AG10803 (cell line): ENCODE data around the gene CCDC121.

ENCODE experiments used
- DNase-seq: peaks from one replicate; pipeline ENCODE4 v3.0.0; 2010; ENCODE audit warnings: low read depth
- H3K4me3 ChIP-seq: 2 replicates; pipeline ENCODE4 v1.5.1; 2011; ENCODE audit warnings: mild to moderate bottlenecking, low read length, control low read depth
- CTCF ChIP-seq: conservative IDR thresholded peaks from 2 replicates; pipeline ENCODE4 v1.5.1; 2011; ENCODE audit warnings: mild to moderate bottlenecking, low read length, control low read depth, inconsistent platforms

CCDC121 gene

GRCh38 chr2:27628767-27629709 lies at the start of gene CCDC121, which contains the start of gene GPN1:
TSS of gene CCDC121 (minus strand) at chr2:27629012. CDS start at chr2:27627799, 1,213 bp downstream.
TSS of gene GPN1 (plus strand) at chr2:27629050. CDS start at chr2:27629059, 9 bp downstream.
- peak within 1 kb of the TSS; percentile 98 for H3K4me3 ChIP-seq
- peak; percentile 90 for DNase-seq
- no peak for TF ChIP-seq CTCF

- no peak for TF ChIP-seq CTCF
- DNase-seq: no peak
- H3K4me3 ChIP-seq: no peak overlapping the region
Observed at GRCh38 chr2:27672723-27673486, 44.1 kb upstream of the CCDC121 start.

GRCh38 chr2:27671235-27671634 lies 42.4 kb upstream of the CCDC121 start:
- TF ChIP-seq CTCF: no peak
- H3K4me3 ChIP-seq: no peak overlapping the region
- DNase-seq: no peak

GRCh38 chr2:27667446-27667845 lies 38.6 kb upstream of the CCDC121 start:
- H3K4me3 ChIP-seq: no peak overlapping the region
- no peak for TF ChIP-seq CTCF

GRCh38 chr2:27664622-27665363 lies 36.0 kb upstream of the CCDC121 start:
- DNase-seq: no peak
- H3K4me3 ChIP-seq: peak overlapping the region; percentile 96
- TF ChIP-seq CTCF: no peak

More at GRCh38 chr2:27667446-27667845, 38.6 kb upstream of the CCDC121 start:
- no peak for DNase-seq

- peak overlapping the region; percentile 96 for H3K4me3 ChIP-seq
- no peak for DNase-seq
- no peak for TF ChIP-seq CTCF
Observed at GRCh38 chr2:27664154-27664574, 35.4 kb upstream of the CCDC121 start.
